GM12875 (cell line): ENCODE measurements around the gene SSU72.

Source experiments
- H3K4me3 ChIP-seq: one replicate; pipeline ENCODE4 v1.5.1; 2011; ENCODE audit warnings: low read depth, low read length, control low read depth
- TF ChIP-seq, protein P1 (sequence below): IDR thresholded peaks from 2 replicates; pipeline ENCODE4 v1.5.1; 2011; ENCODE audit warnings: low read depth, mild to moderate bottlenecking, control low read depth, inconsistent platforms, low read length, moderate library complexity, borderline replicate concordance; ENCODE audit not compliant: insufficient read depth

Gene SSU72

DNA sequence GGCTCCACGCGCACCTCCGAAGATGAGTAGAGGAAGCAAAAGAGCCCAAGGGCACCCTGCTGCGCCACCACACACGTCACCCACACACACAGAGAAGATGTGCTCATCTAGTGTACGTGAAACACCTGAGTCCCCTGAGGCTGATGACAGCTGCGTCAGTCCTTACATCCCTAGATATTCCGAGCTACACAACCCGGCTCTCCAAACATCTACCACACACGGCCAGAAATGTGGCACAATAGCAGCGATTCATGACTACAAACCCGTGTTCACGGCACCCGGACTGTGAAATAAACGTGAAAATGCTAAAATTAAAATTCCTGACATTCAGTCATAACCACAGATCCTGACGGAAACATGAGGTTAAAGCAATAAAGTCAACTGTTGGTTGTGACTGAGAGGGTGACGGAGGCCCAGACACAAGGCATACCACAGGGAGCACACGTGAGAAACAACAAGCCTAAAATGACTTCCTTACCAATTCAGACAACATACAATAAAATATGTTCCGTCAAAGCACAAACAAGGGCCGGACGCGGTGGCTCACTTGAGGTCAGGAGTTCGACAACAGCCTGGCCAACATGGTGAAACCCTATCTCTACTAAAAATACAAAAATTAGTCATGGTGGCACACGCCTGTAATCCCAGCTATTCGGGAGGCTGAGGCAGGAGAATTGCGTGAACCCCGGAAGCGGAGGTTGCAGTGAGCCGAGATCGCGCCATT, 7.3 kb downstream of the SSU72 start:
- H3K4me3 ChIP-seq = no peak overlapping the region

DNA sequence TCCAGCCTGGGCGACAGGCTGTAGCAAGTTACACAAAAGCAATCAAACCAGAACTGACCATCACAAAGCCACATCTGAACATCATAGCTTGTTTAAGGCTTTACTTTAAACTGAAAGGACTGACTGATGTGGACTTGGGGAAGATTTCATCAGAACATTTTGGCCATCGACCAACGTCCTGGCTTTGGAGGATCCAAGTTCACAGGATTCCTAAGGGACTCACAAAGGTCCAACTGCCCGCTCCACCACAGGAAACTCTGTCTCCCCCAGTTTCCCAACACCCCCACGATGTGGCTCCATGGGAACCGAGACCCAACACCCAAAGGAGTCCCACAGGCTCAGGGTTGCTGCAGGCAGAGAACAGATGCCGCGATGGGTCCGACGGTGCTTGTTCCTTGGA, 9.3 kb downstream of the SSU72 start:
- no peak overlapping the region for H3K4me3 ChIP-seq
- TF ChIP-seq, protein P1, sequence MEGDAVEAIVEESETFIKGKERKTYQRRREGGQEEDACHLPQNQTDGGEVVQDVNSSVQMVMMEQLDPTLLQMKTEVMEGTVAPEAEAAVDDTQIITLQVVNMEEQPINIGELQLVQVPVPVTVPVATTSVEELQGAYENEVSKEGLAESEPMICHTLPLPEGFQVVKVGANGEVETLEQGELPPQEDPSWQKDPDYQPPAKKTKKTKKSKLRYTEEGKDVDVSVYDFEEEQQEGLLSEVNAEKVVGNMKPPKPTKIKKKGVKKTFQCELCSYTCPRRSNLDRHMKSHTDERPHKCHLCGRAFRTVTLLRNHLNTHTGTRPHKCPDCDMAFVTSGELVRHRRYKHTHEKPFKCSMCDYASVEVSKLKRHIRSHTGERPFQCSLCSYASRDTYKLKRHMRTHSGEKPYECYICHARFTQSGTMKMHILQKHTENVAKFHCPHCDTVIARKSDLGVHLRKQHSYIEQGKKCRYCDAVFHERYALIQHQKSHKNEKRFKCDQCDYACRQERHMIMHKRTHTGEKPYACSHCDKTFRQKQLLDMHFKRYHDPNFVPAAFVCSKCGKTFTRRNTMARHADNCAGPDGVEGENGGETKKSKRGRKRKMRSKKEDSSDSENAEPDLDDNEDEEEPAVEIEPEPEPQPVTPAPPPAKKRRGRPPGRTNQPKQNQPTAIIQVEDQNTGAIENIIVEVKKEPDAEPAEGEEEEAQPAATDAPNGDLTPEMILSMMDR = no peak

More for the DNA sequence above, 7.3 kb downstream of the SSU72 start:
- TF ChIP-seq, protein P1 = no peak

DNA sequence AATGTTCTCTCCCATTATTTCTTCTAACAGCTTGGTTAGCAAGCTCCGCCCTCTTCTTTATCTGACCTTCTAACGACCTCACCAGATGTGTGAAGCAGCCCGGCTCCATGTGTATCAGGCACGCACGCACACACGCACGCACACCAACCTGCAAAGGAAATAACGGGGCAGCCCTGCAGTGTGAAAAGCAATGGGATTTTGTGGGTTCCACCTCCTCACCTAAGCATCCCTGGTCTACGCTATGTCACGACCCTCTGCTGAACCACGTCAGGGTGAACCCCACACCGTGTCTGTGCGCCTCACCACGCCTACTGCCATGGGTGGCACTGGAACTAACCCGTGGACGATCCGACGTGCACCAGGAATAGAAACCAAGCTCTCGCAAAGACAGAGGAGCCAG, 10.4 kb downstream of the SSU72 start:
- TF ChIP-seq, protein P1 = no peak
- H3K4me3 ChIP-seq = no peak overlapping the region

DNA sequence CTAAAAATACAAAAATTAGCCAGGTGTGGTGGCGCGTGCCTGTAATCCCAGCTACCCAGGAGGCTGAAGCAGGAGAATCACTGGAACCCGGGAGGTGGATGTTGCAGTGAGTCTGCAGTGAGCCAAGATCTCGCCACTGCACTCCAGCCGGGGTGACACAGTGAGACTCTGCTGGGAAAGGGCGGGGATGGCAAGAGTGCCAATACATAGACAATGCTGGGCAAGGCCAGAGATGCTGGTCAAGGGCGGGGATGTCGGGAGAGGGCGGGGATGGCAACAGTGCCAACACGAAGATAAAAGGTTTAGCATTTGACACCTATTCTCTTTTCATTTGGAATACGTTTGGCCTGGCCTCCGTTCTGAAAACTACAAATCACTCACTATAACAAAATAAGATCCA, 11.0 kb downstream of the SSU72 start:
- TF ChIP-seq, protein P1 = no peak
- no peak overlapping the region for H3K4me3 ChIP-seq

DNA sequence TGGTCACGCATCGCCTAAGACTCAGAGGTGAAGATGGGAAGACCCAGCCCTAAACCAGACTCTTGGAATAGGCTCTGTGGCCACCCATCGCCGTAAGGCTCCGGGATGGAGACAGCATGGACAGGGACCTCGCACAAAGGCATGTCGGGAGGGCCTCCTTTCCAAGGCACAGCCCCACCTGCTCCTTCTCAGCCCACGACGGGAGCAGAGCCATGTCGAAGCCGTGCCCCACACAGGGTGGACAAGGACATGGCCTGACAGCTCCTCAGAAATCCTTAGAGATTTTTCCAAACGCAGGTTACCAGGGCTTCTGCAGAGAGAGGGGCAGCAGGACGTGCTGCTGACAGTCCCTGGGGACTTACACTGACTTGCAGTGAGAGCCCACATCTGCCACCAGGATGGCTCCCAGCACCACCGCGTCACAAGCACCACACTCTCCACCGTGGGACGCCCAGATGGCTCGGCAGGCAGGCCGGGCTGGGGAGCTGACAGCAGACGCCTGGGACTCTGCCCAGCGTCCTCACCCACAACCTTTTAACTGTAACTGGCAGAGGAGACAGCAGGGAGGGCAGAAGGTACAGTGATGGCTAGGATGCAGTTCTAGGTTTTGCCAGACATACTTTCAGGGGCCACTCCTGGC, 12.0 kb downstream of the SSU72 start:
- no peak overlapping the region for H3K4me3 ChIP-seq
- TF ChIP-seq, protein P1 = no peak

DNA sequence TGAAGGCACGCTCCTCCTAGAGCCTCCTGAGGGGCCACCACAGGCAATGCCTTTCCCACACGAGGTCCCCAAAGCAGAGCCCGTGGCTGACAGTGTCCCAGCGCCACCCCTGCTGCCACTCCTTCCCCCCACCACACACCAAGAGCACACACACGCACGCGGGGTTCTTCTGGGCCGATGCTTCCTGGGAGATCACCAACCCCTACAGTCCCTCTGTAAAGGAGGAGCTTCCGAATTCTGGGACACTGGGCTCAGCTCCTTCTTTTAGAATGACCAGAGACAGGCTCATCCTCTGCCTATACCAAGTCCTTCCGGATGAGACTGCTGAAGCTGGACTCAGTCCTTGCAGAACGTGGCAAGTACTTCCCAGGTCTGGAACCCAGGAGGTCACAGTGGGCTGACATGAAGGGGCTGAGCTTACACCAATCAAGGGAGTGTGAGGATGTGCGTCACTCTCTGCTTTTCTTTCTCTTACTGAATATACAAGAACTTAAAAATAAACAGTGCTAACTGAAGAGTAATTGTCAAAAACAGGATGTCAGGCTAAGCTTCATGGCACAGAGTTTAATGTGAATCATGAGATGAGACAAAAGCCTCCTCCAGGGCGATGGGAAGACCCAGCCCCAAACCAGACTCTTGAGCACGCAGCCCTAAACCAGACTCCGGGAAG, 12.7 kb downstream of the SSU72 start:
- H3K4me3 ChIP-seq = no peak overlapping the region
- TF ChIP-seq, protein P1 = no peak
